ENCODE results near the gene CERCAM. TPM values are rescaled to one million over a fixed set of nuclear protein-coding genes. Genes with fewer than 3 reads are reported as not detected.

CERCAM gene
- polyA plus RNA-seq, 1 donor (not counting 4 experiments of a cell fraction or from before 2014, with no cell fraction given), result 15.9 TPM

DNA sequence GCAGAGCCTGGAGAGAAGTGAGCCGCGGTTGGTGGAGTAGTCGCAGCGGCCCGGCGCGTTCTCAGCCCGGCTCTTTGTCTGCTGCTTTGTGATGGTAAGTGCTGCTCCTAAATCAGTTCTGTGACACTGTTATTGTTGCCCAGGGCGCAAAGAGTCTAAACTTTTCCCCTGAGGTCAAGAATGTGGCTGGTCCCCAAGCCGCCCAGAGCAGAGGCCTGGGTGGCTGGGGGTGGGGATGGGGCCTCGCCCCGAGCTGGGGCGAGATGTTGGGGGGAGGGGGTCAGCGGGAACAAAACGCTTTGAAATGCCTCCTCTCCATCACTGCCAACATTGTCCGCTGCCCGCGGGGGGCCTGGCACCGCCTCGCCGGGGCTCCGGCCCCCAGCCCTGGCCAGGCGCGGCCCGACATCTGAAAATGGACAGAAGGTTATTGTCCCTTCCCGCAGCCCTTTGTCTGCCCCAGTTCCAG is 11.7 kb upstream of the CERCAM start:
- Histone ChIP-seq H4K20me1 (ENCODE audit: control insufficient read depth, extremely low read depth, insufficient read depth, low read length) (no peaks in the 10 kb centered on the region), H3K9me1 (ENCODE audit: control insufficient read depth, extremely low read depth, insufficient read depth, low read length) (no peaks in the 10 kb centered on the region), H3K9ac (ENCODE audit: control insufficient read depth, extremely low read depth, insufficient read depth, low read length) (no peak overlapping the region), H3K36me3 (ENCODE audit: control insufficient read depth in 2 of 2, extremely low read depth in 1 of 2, insufficient read depth in 2 of 2, low read length in 2 of 2) (no peaks in the 10 kb centered on the region), H2AFZ (ENCODE audit: control insufficient read depth, low read length) (no peak overlapping the region), H3K27me3 (ENCODE audit: control insufficient read depth, extremely low read depth, insufficient read depth, low read length) (peaks cover 27% of the 10 kb centered on the region), H3K4me2 (ENCODE audit: control insufficient read depth, extremely low read depth, insufficient read depth, low read depth, low read length) (no peak overlapping the region), H3K4me3 (ENCODE audit: control insufficient read depth in 2 of 3, extremely low read depth in 1 of 3, insufficient read depth in 2 of 3, low read depth in 1 of 3, low read length in 3 of 3) (no peak overlapping the region), H3K4me1 (ENCODE audit: control insufficient read depth, extremely low read depth, insufficient read depth, low read length) (no peaks in the 10 kb centered on the region), H3K27ac (ENCODE audit: control insufficient read depth, insufficient read depth, low read length) (no peak overlapping the region), H3K9me3 (ENCODE audit: control insufficient read depth, low read depth, low read length) (no peaks in the 10 kb centered on the region), H3K79me2 (ENCODE audit: control insufficient read depth, insufficient read depth, low read length) (no peaks in the 10 kb centered on the region)
- dilution Hi-C loops (cut with MboI; ENCODE audit: extremely low pct_ligation_motif_present, low sequenced_read_pairs), result no loop called here
- FAIRE-seq (no peak), DNase-seq (ENCODE audit: low read depth, low spot score) (no peak)
- no peak for TF ChIP-seq EZH2 (IDR thresholded peaks at IDR 0.05; ENCODE audit: low read length)
- TF ChIP-seq, protein P1, sequence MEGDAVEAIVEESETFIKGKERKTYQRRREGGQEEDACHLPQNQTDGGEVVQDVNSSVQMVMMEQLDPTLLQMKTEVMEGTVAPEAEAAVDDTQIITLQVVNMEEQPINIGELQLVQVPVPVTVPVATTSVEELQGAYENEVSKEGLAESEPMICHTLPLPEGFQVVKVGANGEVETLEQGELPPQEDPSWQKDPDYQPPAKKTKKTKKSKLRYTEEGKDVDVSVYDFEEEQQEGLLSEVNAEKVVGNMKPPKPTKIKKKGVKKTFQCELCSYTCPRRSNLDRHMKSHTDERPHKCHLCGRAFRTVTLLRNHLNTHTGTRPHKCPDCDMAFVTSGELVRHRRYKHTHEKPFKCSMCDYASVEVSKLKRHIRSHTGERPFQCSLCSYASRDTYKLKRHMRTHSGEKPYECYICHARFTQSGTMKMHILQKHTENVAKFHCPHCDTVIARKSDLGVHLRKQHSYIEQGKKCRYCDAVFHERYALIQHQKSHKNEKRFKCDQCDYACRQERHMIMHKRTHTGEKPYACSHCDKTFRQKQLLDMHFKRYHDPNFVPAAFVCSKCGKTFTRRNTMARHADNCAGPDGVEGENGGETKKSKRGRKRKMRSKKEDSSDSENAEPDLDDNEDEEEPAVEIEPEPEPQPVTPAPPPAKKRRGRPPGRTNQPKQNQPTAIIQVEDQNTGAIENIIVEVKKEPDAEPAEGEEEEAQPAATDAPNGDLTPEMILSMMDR (optimal IDR thresholded peaks at IDR 0.05 in 1 of 3, IDR thresholded peaks at IDR 0.05 in 1 of 3, conservative IDR thresholded peaks at IDR 0.05 in 1 of 3; ENCODE audit: extremely low read depth in 1 of 3, insufficient read depth in 2 of 3, low read length in 3 of 3), result no peak

DNA sequence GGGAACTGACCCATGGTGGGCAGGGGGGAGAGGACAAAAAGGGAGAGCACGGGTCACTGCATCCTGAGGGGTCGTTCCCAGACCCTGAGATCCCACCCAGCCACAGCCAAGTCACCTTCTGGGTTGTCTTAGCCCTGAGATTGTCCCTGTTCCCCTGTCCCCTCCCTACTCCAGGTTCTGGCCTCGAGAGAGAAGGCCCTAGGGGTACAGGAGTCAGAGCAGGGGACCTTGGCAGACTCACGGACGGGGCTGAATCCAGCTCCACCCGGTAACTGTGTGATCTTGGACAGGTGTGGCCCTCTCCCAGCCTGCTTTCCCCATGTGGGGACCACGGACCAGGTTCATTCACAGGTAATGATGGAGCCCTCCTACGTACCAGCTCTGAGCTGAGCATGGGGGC is 11.2 kb upstream of the CERCAM start:
- DNase-seq (ENCODE audit: low read depth, low spot score) (no peak), FAIRE-seq (no peak)
- H3K4me1 ChIP-seq (ENCODE audit: control insufficient read depth, extremely low read depth, insufficient read depth, low read length), result no peaks in the 10 kb centered on the region
- dilution Hi-C loops (cut with MboI; ENCODE audit: extremely low pct_ligation_motif_present, low sequenced_read_pairs), result no loop called here
- H3K9me3 ChIP-seq (ENCODE audit: control insufficient read depth, low read depth, low read length), result no peaks in the 10 kb centered on the region
- H2AFZ ChIP-seq (ENCODE audit: control insufficient read depth, low read length), result no peak overlapping the region
- no peaks in the 10 kb centered on the region for H4K20me1 ChIP-seq (ENCODE audit: control insufficient read depth, extremely low read depth, insufficient read depth, low read length)
- H3K4me2 ChIP-seq (ENCODE audit: control insufficient read depth, extremely low read depth, insufficient read depth, low read depth, low read length), result no peak overlapping the region
- no peaks in the 10 kb centered on the region for H3K36me3 ChIP-seq (ENCODE audit: control insufficient read depth in 2 of 2, extremely low read depth in 1 of 2, insufficient read depth in 2 of 2, low read length in 2 of 2)
- H3K9ac ChIP-seq (ENCODE audit: control insufficient read depth, extremely low read depth, insufficient read depth, low read length), result no peak overlapping the region
- no peaks in the 10 kb centered on the region for H3K79me2 ChIP-seq (ENCODE audit: control insufficient read depth, insufficient read depth, low read length)
- H3K27me3 ChIP-seq (ENCODE audit: control insufficient read depth, extremely low read depth, insufficient read depth, low read length), result peaks cover 27% of the 10 kb centered on the region
- H3K4me3 ChIP-seq (ENCODE audit: control insufficient read depth in 2 of 3, extremely low read depth in 1 of 3, insufficient read depth in 2 of 3, low read depth in 1 of 3, low read length in 3 of 3), result no peak overlapping the region
- H3K9me1 ChIP-seq (ENCODE audit: control insufficient read depth, extremely low read depth, insufficient read depth, low read length), result no peaks in the 10 kb centered on the region
- H3K27ac ChIP-seq (ENCODE audit: control insufficient read depth, insufficient read depth, low read length), result no peak overlapping the region
- TF ChIP-seq, protein P1 (optimal IDR thresholded peaks at IDR 0.05 in 1 of 3, IDR thresholded peaks at IDR 0.05 in 1 of 3, conservative IDR thresholded peaks at IDR 0.05 in 1 of 3; ENCODE audit: extremely low read depth in 1 of 3, insufficient read depth in 2 of 3, low read length in 3 of 3), result no peak
- no peak for TF ChIP-seq EZH2 (IDR thresholded peaks at IDR 0.05; ENCODE audit: low read length)

All from keratinocyte (primary cell).